Uterus (tissue), 4 donors: ENCODE measurements around the gene A2ML1. TPM values are rescaled to one million over a fixed set of nuclear protein-coding genes. Genes with fewer than 3 reads are reported as not detected.
"Not testable (repeated sequence)": the region's sequence is repeated elsewhere in the genome, so short reads cannot be mapped to it uniquely, and the experiment has no call there.

ENCODE experiments used
- DNase-seq, 2 donors: peaks; one replicate each; pipeline ENCODE4 v3.0.0-alpha.2; 2019 to 2020
- H3K27ac ChIP-seq, 2 donors: fragments of 200-600 bp; sonication (generic); 1 replicate in 1 of 2; 2 replicates in 1 of 2; pipeline ENCODE4 v1.5.1; 2016 to 2018
- H3K27me3 ChIP-seq, 2 donors: fragments of 200-600 bp; sonication (generic); one replicate each; pipeline ENCODE4 v1.5.1; 2018 to 2019; ENCODE audit warnings: control low read depth in 1 of 2
- H3K36me3 ChIP-seq, 2 donors: fragments of 200-600 bp; sonication (generic); one replicate each; pipeline ENCODE4 v1.5.1; 2019; ENCODE audit warnings: control low read depth in 1 of 2
- H3K4me1 ChIP-seq, 2 donors: fragments of 200-600 bp; sonication (generic); one replicate each; pipeline ENCODE4 v1.5.1; 2018 to 2019; ENCODE audit warnings: control low read depth in 1 of 2
- H3K4me3 ChIP-seq, 2 donors: fragments of 200-600 bp; sonication (generic); 1 replicate in 1 of 2; 2 replicates in 1 of 2; pipeline ENCODE4 v1.5.1; 2018 to 2019; ENCODE audit warnings: mild to moderate bottlenecking in 1 of 2
- H3K9me3 ChIP-seq, 2 donors: fragments of 200-600 bp; sonication (generic); one replicate each; pipeline ENCODE4 v1.5.1; 2019; ENCODE audit warnings: control low read depth in 1 of 2
- POLR2A ChIP-seq, 2 donors: fragments of 450-650 bp; IDR thresholded peaks; one replicate each; pipeline ENCODE4 v1.6.1; 2016; ENCODE audit warnings: antibody characterized with exemption in 2 of 2, mild to moderate bottlenecking in 1 of 2, moderate library complexity in 1 of 2
- intact Hi-C: fragments of 100-400 bp; cut with DNase I; formaldehyde crosslinking; loops from one replicate; pipeline ENCODE4 v1.15.1; 2023; ENCODE audit warnings: low total_unique reads
- total RNA-seq, 4 donors: library from RNA; depleted of rRNA in 3 of 4; stranded (reverse); fragments of >200 nt in 3 of 4; gene quantifications; one replicate each; pipeline versions ENCODE4 v1.1.0 to v1.2.4, GENCODE V29; 2014 to 2023
- TF ChIP-seq, protein P1 (sequence below), 4 experiments: fragments of 200-600 bp in 2 of 4; fragments of 450-650 bp in 2 of 4; sonication (generic) in 2 of 4; IDR thresholded peaks; one replicate each; pipeline ENCODE4 v1.5.1; 2016 to 2019; ENCODE audit warnings: antibody characterized with exemption in 4 of 4, mild to moderate bottlenecking in 2 of 4, moderate library complexity in 1 of 4
- donor health status: DM: yes; HTN: yes; CAD: no.

The A2ML1 gene
- total RNA-seq, 4 donors from 2014 or later = 1.0 to 1.5 TPM; not detected in 2

GRCh38 chr12:8914716-8915526 is 92.5 kb downstream of the A2ML1 start:
- peaks cover 0 to 7% of the 10 kb centered on the region in 2 donors for H3K4me1 ChIP-seq
- intact Hi-C loops = no loop called here
- peak overlapping the region; percentile 91 to 96 for H3K27ac ChIP-seq
- peak overlapping the region; percentile 66 to 82 for H3K4me3 ChIP-seq
- H3K27me3 ChIP-seq = no peaks in the 10 kb centered on the region
- H3K36me3 ChIP-seq = no peaks in the 10 kb centered on the region
- H3K9me3 ChIP-seq = no peaks in the 10 kb centered on the region
- TF ChIP-seq, protein P1, sequence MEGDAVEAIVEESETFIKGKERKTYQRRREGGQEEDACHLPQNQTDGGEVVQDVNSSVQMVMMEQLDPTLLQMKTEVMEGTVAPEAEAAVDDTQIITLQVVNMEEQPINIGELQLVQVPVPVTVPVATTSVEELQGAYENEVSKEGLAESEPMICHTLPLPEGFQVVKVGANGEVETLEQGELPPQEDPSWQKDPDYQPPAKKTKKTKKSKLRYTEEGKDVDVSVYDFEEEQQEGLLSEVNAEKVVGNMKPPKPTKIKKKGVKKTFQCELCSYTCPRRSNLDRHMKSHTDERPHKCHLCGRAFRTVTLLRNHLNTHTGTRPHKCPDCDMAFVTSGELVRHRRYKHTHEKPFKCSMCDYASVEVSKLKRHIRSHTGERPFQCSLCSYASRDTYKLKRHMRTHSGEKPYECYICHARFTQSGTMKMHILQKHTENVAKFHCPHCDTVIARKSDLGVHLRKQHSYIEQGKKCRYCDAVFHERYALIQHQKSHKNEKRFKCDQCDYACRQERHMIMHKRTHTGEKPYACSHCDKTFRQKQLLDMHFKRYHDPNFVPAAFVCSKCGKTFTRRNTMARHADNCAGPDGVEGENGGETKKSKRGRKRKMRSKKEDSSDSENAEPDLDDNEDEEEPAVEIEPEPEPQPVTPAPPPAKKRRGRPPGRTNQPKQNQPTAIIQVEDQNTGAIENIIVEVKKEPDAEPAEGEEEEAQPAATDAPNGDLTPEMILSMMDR (IDR thresholded peaks at IDR 0.05) = no peak
- TF ChIP-seq POLR2A (IDR thresholded peaks at IDR 0.05) = peak in 1 of 2 donors; percentile 8
- DNase-seq = peak; percentile 41 to 46

- DNase-seq = no peak
- no peak overlapping the region for H3K27ac ChIP-seq
- no peak overlapping the region for H3K4me3 ChIP-seq
- TF ChIP-seq, protein P1 (IDR thresholded peaks at IDR 0.05) = no peak
- TF ChIP-seq POLR2A (IDR thresholded peaks at IDR 0.05) = no peak
- H3K27me3 ChIP-seq = no peaks in the 10 kb centered on the region
- peaks cover 0 to 7% of the 10 kb centered on the region in 2 donors for H3K4me1 ChIP-seq
- no peaks in the 10 kb centered on the region for H3K9me3 ChIP-seq
- intact Hi-C loops = no loop called here
- H3K36me3 ChIP-seq = no peaks in the 10 kb centered on the region
Measured at GRCh38 chr12:8916154-8916553, 93.7 kb downstream of the A2ML1 start.

GRCh38 chr12:8917031-8917430 is 94.6 kb downstream of the A2ML1 start:
- intact Hi-C loops = no loop called here
- H3K9me3 ChIP-seq = no peaks in the 10 kb centered on the region
- no peak overlapping the region for H3K27ac ChIP-seq
- peaks cover 0 to 7% of the 10 kb centered on the region in 2 donors for H3K4me1 ChIP-seq
- TF ChIP-seq POLR2A (IDR thresholded peaks at IDR 0.05) = no peak
- TF ChIP-seq, protein P1 (IDR thresholded peaks at IDR 0.05) = no peak
- no peaks in the 10 kb centered on the region for H3K36me3 ChIP-seq
- no peak overlapping the region for H3K4me3 ChIP-seq
- no peak for DNase-seq
- no peaks in the 10 kb centered on the region for H3K27me3 ChIP-seq

DNA sequence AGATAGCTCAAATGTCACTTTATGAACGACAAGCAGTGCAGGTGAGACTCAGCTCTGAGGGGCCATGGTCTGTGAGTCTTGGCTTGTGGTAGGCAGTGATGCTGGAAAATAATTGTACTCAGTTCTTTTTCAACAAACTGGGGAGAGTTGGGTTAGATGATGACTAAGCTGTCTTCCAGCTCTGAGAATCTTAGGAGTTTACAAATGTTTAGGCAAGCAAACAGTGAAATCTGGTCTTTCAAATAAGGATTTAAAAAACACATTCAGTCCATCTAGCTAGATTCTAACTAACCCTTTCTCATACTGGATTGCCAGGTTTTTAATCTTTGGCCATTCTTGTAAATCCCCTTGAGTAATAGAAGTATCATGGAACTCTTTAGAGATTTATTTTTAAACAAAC is 95.3 kb downstream of the A2ML1 start:
- H3K4me1 ChIP-seq = peaks cover 0 to 7% of the 10 kb centered on the region in 2 donors
- no peak overlapping the region for H3K4me3 ChIP-seq
- no peaks in the 10 kb centered on the region for H3K36me3 ChIP-seq
- intact Hi-C loops = no loop called here
- DNase-seq = no peak
- TF ChIP-seq, protein P1 (IDR thresholded peaks at IDR 0.05) = no peak
- no peak for TF ChIP-seq POLR2A (IDR thresholded peaks at IDR 0.05)
- H3K27ac ChIP-seq = no peak overlapping the region
- H3K9me3 ChIP-seq = no peaks in the 10 kb centered on the region
- no peaks in the 10 kb centered on the region for H3K27me3 ChIP-seq

- H3K27ac ChIP-seq, H3K4me1 ChIP-seq, H3K4me3 ChIP-seq, H3K27me3 ChIP-seq, intact Hi-C loops, H3K9me3 ChIP-seq, DNase-seq, H3K36me3 ChIP-seq: not testable (repeated sequence)
Measured at GRCh38 chr12:8919643-8920042, 97.2 kb downstream of the A2ML1 start.
